Hepatic stellate cell (primary cell): ENCODE measurements around the gene GPR37L1.
"Not testable (repeated sequence)": the region's sequence is repeated elsewhere in the genome, so short reads cannot be mapped to it uniquely, and the experiment has no call there.

Source experiments
- DNase-seq: peaks from one replicate; pipeline ENCODE4 v3.0.0; 2011; ENCODE audit warnings: low spot score

The GPR37L1 gene

DNA sequence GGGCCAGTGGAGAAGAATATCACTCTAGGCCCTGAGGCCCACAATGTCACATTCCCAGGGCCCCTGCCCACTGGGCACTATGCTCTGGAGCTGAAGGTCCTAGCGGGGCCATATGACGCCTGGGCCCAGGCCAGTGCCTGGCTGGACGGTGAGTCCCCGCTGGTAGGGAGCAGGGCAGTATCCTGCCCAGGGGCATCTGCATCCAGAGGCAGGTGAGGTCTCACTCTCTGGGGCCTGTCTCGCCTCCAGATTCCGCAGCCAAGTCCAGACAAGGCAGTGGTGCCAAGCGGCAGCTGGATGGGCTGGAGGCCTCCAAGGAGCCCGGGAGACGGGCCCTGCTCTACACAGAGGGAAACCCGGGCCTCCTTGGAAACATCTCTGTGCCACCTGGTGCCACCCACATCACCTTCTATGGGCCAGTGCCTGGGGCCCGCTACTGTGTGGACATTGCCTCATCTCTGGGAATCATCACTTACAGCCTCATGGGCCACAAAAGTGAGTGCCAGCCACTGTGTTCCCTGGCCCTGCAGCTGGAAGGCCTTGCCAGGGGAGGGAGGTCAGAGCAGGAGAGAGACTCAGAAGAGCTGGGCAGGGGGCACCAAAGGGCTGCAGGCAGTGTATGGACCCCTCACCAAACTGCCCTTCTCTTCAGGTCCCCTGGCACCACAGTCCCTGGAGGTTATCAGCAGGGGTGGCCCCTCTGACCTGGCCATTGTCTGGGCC lies 48.7 kb downstream of the GPR37L1 start:
- DNase-seq, result no peak

DNA sequence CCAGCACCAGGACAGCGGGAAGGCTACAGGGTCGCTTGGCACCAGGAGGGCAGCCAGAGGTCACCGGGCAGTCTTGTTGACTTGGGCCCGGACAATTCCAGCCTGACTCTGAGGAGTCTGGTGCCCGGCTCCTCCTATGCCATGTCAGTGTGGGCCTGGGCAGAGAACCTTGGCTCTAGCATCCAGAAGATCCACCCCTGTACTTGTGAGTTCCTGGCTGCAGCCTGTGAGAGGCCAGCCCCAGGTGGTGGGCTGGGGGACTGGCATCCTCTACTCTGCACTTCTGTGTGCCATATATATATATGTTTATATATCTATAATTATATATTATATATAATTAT lies 49.3 kb downstream of the GPR37L1 start:
- no peak for DNase-seq

GRCh38 chr1:202173993-202174392 lies 51.3 kb downstream of the GPR37L1 start:
- no peak for DNase-seq

- no peak for DNase-seq
These were observed 54.5 kb downstream of the GPR37L1 start for GRCh38 chr1:202176949-202177927.

- no peak for DNase-seq
These were observed 57.4 kb downstream of the GPR37L1 start for GRCh38 chr1:202179828-202180750.

DNA sequence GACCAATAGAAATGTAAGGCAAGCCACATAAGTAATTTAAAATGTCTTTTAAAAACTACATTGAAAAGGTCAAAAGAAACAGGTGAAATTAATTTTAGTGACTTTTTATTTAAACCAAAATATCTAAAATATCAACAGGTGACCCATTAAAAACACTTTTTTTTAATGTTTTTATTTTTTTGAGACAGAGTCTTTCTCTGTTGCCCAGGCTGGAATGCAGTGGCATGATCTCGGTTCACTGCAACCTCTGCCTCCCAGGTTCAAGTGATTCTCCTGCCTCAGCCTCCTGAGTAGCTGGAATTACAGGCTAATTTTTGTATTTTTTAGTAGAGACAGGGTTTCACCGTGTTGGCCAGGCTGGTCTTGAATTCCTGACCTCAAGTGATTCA lies 58.0 kb downstream of the GPR37L1 start:
- DNase-seq, result not testable (repeated sequence)

DNA sequence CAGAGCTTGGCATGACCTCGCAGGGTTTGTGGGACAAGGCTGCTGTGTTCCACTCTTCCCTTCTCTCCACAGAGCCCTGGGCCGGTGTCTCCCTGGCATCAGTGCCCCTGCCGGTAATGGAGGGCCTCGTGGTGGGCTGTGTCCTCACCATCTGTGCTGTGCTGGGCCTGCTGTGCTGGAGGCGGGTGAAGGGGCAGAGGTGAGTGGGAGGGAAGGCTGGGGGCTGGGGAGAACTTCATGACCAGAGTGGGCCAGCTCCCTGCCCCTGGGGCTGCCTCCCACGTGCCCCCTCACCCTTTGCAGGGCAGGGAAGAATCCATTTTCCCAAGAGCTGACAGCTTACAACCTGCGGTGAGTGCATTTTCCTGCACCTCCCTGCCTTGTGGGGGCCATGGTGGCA lies 58.9 kb downstream of the GPR37L1 start:
- DNase-seq, result no peak

GRCh38 chr1:202182040-202182877 lies 59.5 kb downstream of the GPR37L1 start:
- DNase-seq, result no peak
